Stimulated activated CD4-positive, alpha-beta T cell treated with anti-CD3 and anti-CD28 coated beads, Interleukin-12 subunit alpha, Interleukin-12 subunit beta, amount 100 ng/mL, for 48 hours (primary cell): ENCODE measurements around the gene DUSP23.

Experiments used
- DNase-seq, 3 donors: peaks; one replicate each; pipeline ENCODE4 v3.0.0-alpha.2; 2020; ENCODE audit warnings: low read depth in 2 of 3, low spot score in 1 of 3

Gene DUSP23

DNA sequence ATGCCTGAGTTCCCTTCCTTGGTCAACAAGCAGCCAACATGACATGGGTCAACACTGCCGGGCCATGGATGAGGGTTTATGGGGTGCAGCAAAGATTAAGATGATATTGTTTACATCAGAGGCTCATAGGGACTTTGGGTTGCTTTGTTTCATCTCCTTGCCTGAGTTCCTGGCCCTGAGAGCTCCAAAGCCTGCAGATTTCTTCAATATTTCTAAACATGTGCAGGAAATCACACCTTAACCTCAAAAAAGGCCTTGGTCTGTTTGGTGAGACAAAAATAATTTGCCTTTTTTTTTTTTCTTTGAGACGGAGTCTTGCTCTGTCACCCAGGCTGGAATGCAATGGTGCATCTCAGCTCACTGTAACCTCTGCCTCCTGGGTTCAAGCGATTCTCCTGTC, 46.8 kb downstream of the DUSP23 start:
- DNase-seq, result no peak

DNA sequence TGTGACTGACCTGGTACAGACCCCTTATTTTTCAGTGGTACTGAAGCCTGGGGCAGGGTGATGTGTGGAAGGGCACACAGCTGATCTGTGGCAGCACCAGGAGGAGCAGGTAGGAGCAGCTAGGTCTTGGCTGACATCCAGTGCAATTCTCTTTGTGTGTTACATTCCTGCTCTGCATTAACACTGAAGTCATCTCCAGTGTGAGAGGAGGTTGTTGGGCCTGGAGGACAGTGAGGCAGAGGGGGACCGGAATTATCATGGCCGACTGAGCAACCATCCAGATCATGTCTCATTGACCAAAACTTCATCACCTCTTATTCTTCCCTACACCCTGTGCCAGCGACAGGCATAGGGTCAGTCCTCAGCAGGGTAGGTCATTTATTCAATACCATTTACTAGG, 47.4 kb downstream of the DUSP23 start:
- no peak for DNase-seq

DNA sequence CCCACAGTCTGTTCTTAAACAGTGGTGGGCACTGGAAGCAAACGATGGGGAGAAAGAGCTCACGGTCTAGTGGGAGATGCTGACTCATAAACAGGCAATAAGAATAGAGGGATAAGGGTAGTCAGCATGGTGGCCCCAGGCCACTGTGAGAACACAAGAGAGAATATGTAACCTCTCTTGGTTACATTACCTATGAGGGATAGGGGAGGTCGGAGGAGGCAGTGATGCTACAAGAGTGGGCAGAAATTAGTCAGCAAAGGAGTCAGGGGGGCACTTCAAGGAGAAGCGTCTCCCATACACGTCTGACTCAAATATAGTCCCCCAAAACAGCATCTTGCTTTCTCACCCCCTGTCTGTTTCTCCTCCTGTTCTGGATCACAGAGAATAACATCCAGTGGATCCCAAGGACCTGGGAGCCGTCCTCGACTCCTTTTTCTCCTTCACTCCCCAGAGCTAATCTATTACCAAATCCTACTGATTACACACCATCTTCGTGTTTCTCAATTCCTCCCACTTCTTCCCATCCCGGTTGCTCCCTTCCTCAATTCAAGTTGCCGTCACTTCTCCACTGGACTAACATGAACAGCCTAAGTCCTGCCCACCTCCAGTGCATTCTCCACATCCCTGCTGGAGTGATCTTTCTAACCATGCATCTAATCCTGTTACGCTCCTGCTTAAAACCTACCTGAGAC, 48.0 kb downstream of the DUSP23 start:
- DNase-seq, result no peak

DNA sequence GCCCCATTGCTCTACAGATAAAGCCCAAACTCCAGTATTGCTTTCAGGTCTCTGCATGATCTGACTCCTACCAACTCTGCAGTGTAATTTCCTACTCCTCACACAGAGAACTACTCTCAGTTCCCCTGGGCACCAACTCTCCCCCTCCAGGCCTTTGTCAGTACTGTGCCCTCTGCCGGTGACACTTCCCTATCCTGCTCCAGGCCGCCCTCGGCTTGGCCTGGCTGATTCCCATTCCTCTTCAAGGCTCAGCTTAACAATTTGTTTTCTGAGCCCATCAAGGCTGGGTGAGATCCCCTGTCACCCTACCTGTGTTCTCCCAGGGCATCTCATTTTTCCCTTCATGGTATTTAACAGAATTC, 48.5 kb downstream of the DUSP23 start:
- DNase-seq, result no peak

DNA sequence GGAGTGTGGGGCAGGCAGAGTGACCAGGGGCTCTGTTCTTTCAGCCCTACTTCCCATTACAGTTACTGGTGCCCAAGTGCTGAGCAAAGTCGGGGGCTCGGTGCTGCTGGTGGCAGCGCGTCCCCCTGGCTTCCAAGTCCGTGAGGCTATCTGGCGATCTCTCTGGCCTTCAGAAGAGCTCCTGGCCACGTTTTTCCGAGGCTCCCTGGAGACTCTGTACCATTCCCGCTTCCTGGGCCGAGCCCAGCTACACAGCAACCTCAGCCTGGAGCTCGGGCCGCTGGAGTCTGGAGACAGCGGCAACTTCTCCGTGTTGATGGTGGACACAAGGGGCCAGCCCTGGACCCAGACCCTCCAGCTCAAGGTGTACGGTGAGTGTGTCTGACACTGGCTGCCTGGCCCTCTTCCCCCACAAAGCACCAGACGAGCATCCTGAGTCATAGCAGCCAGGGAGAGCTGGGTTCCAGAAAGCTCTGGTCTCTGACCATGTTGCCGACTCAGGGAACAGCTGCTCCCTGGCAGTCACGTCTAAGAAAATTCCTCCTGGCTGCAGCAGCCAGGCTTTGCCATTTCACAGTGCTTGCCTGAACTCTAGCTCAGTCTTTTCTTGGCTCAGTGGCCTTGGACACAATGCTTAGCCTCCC, 49.2 kb downstream of the DUSP23 start:
- no peak for DNase-seq

DNA sequence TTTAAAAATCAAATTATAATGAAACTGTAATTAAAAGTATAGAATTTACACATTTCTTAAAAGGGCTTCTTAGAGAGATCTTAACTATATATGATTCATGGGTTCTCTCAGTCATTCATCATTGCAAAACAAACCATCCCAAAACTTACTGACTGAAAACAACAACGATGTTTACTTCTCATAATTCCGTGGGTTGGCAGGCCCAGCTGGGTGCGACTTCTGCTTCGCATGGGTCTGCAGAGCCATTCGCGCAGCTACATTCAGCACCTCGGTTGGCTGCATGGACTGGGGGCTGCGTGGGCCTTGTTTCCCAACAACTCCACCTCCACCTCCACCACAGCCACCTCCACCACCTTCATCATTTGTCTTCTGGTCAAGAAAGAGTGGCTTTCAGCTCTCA, 50.0 kb downstream of the DUSP23 start:
- DNase-seq, result no peak

DNA sequence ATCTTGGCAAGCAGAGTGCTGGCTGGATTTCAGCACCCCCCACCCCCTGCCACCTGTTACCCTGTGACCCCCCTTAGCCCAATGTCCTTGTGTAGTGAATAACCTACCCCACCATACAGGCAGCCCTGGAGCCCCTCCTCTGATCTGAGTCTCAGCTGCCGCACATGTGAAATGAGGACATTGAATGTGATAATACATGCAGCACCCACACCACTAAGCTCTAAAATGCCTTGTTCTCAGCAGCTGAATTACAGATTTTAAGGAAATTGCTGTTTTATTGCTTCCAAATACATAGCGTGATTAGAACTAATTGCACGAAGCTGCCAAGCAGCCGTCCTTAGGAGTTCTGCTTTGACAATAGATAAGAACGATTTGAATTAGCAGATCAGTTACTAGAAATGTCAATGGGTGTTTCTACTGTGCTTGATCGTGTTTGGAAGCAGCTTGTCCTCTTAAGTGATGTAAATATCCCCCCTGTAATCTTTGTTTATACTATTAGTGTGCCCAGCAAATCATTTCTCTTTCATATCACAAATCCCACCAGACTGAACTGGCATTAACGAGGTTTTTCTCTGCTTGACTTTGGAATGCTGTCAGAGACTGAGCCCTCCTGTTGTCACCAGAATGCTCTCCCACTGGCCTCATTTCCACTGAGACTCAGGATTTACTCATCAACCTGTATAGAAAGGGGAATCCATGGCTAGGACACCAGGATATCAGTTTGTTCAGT, 50.8 kb downstream of the DUSP23 start:
- DNase-seq, result no peak
